Stimulated activated CD8-positive, alpha-beta memory T cell treated with anti-CD3 and anti-CD28 coated beads, Interleukin-2, amount 100 ng/mL, for 1 hour (primary cell): ENCODE measurements around the gene NUP93.

Source experiments
- DNase-seq, 2 donors: peaks; one replicate each; pipeline ENCODE4 v3.0.0-alpha.2; 2020; ENCODE audit warnings: low read depth in 2 of 2

NUP93 gene

GRCh38 chr16:56817056-56817455 is 87.1 kb downstream of the NUP93 start:
- DNase-seq, result no peak

- DNase-seq, result no peak
These were observed 88.0 kb downstream of the NUP93 start for GRCh38 chr16:56817938-56818337.

GRCh38 chr16:56823081-56823733 is 93.3 kb downstream of the NUP93 start:
- DNase-seq, result no peak

- no peak for DNase-seq
These were observed 94.4 kb downstream of the NUP93 start for GRCh38 chr16:56824331-56824730.

- DNase-seq, result no peak
These were observed 94.9 kb downstream of the NUP93 start for GRCh38 chr16:56824804-56825203.

- no peak for DNase-seq
These were observed 95.9 kb downstream of the NUP93 start for GRCh38 chr16:56825826-56826225.

GRCh38 chr16:56828647-56829046 is 98.7 kb downstream of the NUP93 start:
- DNase-seq, result no peak

GRCh38 chr16:56830669-56831068 is 100.7 kb downstream of the NUP93 start:
- no peak for DNase-seq

GRCh38 chr16:56832768-56833167 is 102.8 kb downstream of the NUP93 start:
- DNase-seq, result no peak

GRCh38 chr16:56833243-56833970 is 103.5 kb downstream of the NUP93 start:
- DNase-seq, result no peak

GRCh38 chr16:56835320-56835719 is 105.4 kb downstream of the NUP93 start:
- no peak for DNase-seq

- no peak for DNase-seq
These were observed 106.7 kb downstream of the NUP93 start for GRCh38 chr16:56836410-56837230.

GRCh38 chr16:56838622-56839337 is 108.9 kb downstream of the NUP93 start:
- DNase-seq, result no peak

- DNase-seq, result no peak
These were observed 111.3 kb downstream of the NUP93 start for GRCh38 chr16:56841233-56841632.

- DNase-seq, result no peak
These were observed 111.7 kb downstream of the NUP93 start for GRCh38 chr16:56841659-56842058.

GRCh38 chr16:56842133-56842532 is 112.2 kb downstream of the NUP93 start:
- DNase-seq, result no peak

GRCh38 chr16:56844056-56844455 is 114.1 kb downstream of the NUP93 start:
- DNase-seq, result no peak

GRCh38 chr16:56847173-56847910 is 117.4 kb downstream of the NUP93 start:
- DNase-seq, result no peak

- no peak for DNase-seq
These were observed 118.4 kb downstream of the NUP93 start for GRCh38 chr16:56848029-56848936.
